OCI-LY7 (cell line): ENCODE measurements around the gene C4orf50. TPM values are rescaled to one million over a fixed set of nuclear protein-coding genes. Genes with fewer than 3 reads are reported as not detected.
A peak's percentile ranks its signal among the peaks of the same experiment; 100 is the strongest.

Source experiments
- BruUV-seq: library from RNA; stranded (reverse); fragments of 400-500 nt; replicated peaks from 2 replicates; lab custom pipeline; 2021; lab: Mats Ljungman, UMichigan
- CTCF ChIA-PET: fragments of 300-600 bp; sonication (Branson Sonifier 250); formaldehyde crosslinking; loops from one replicate; lab custom pipeline; 2022; ENCODE audit warnings: antibody characterized with exemption; ENCODE audit not compliant: unreplicated experiment; lab: Charles Lee
- POLR2A ChIA-PET: fragments of 300-600 bp; sonication (Branson Sonifier 250); formaldehyde crosslinking; loops from one replicate; lab custom pipeline; 2022; ENCODE audit warnings: antibody characterized with exemption; lab: Charles Lee
- DNase-seq: peaks from one replicate; pipeline ENCODE4 v3.0.0-alpha.2; 2015; ENCODE audit warnings: low spot score
- H2AFZ ChIP-seq: fragments of 200-600 bp; sonication (generic), shearing (Covaris generic); 2 replicates; pipeline ENCODE4 v1.6.1; 2014; ENCODE audit warnings: mild to moderate bottlenecking, antibody characterized with exemption, low read length, moderate library complexity
- H3K27ac ChIP-seq: fragments of 200-600 bp; sonication (generic); 2 replicates; pipeline ENCODE4 v1.5.1; 2014; ENCODE audit warnings: mixed run types, low read depth, mild to moderate bottlenecking, moderate library complexity, low read length, inconsistent platforms; ENCODE audit not compliant: poor library complexity, severe bottlenecking
- H3K36me3 ChIP-seq: fragments of 200-600 bp; sonication (generic); 2 replicates; pipeline ENCODE4 v1.6.1; 2014; ENCODE audit warnings: mild to moderate bottlenecking, antibody characterized with exemption, low read length, moderate library complexity, mixed read lengths; ENCODE audit not compliant: insufficient read depth
- H3K4me1 ChIP-seq: fragments of 200-600 bp; sonication (generic); 2 replicates; pipeline ENCODE4 v1.5.1; 2014; ENCODE audit warnings: mild to moderate bottlenecking, low read length; ENCODE audit not compliant: insufficient read depth, poor library complexity, severe bottlenecking
- H3K4me2 ChIP-seq: fragments of 200-600 bp; sonication (generic); 2 replicates; pipeline ENCODE4 v1.6.1; 2014; ENCODE audit warnings: mild to moderate bottlenecking, low read length
- H3K4me3 ChIP-seq: fragments of 200-600 bp; sonication (generic); 2 replicates; pipeline ENCODE4 v1.5.1; 2014; ENCODE audit warnings: mild to moderate bottlenecking, low read depth, low read length; ENCODE audit not compliant: poor library complexity, severe bottlenecking
- H3K79me2 ChIP-seq: fragments of 200-600 bp; sonication (generic); 2 replicates; pipeline ENCODE4 v1.6.1; 2016; ENCODE audit warnings: low read depth, mild to moderate bottlenecking, low read length, moderate library complexity, mixed read lengths; ENCODE audit not compliant: insufficient read depth
- H3K9me2 ChIP-seq: fragments of 200-600 bp; sonication (generic); 2 replicates; pipeline ENCODE4 v1.6.1; 2016; ENCODE audit warnings: mild to moderate bottlenecking, low read length, mixed read lengths; ENCODE audit not compliant: insufficient read depth
- H3K9me3 ChIP-seq: fragments of 200-600 bp; sonication (generic); 2 replicates; pipeline ENCODE4 v1.6.1; 2014; ENCODE audit warnings: mild to moderate bottlenecking, mixed run types, low read length, mixed read lengths
- H4K20me1 ChIP-seq: fragments of 200-600 bp; sonication (generic); 2 replicates; pipeline ENCODE4 v1.6.1; 2014; ENCODE audit warnings: mild to moderate bottlenecking, antibody characterized with exemption, low read length, moderate library complexity, mixed read lengths; ENCODE audit not compliant: insufficient read depth
- EZH2phosphoT487 ChIP-seq: fragments of 200-600 bp; sonication (generic); IDR thresholded peaks from 2 replicates; pipeline ENCODE4 v1.6.1; 2018; ENCODE audit warnings: low read depth, borderline replicate concordance, mild to moderate bottlenecking, mixed run types, antibody characterized with exemption, low read length, moderate library complexity, mixed read lengths
- intact Hi-C: fragments of 100-400 bp; cut with micrococcal nuclease; formaldehyde crosslinking; loops from one replicate; pipeline ENCODE4 v1.10.0; 2022; ENCODE audit not compliant: unreplicated experiment
- total RNA-seq, 2 experiments: library from RNA; depleted of rRNA in 1 of 2; stranded (reverse); fragments of >200 nt in 1 of 2; shearing (Covaris generic) in 1 of 2; gene quantifications; 2 replicates each; pipeline ENCODE4 v1.2.3, GENCODE V29; 2014 to 2022
- TF ChIP-seq, protein P1 (sequence below): fragments of 200-600 bp; sonication (generic); conservative IDR thresholded peaks from 2 replicates; pipeline ENCODE4 v1.5.1; 2014; ENCODE audit warnings: mild to moderate bottlenecking, antibody characterized with exemption, low read length, moderate library complexity, mixed read lengths

The C4orf50 gene
- total RNA-seq, 2 experiments from 2014 or later: 0.06 TPM; not detected in 1

DNA sequence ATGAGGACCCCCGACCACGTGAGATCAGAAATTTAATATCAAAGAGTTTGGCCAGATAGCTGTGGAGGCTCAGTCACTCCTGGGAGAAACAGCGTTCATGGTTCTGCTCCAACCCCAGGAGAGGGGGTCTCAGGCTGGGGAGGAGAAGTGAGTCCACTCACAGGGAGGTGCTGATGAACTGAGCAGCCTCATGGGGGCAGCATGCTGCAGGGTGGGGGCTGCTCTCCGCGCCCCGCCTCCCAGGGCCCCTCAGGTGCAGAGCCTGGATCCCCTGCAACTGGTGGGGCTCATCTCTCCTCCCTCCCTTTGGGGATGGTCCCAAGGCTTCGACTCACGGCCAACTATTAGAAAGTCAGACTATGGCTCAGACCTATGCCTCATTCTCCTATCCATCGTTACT, 26.6 kb upstream of the C4orf50 start:
- BruUV-seq: no TSS peak
- no peaks in the 10 kb centered on the region for H3K9me2 ChIP-seq
- no peaks in the 10 kb centered on the region for H3K9me3 ChIP-seq
- no peaks in the 10 kb centered on the region for H4K20me1 ChIP-seq
- H2AFZ ChIP-seq: no peak overlapping the region
- POLR2A ChIA-PET: no interaction called here
- H3K4me1 ChIP-seq: no peaks in the 10 kb centered on the region
- intact Hi-C loops: no loop called here
- no peak overlapping the region for H3K4me3 ChIP-seq
- CTCF ChIA-PET: no interaction called here
- TF ChIP-seq EZH2phosphoT487: no peak
- TF ChIP-seq, protein P1, sequence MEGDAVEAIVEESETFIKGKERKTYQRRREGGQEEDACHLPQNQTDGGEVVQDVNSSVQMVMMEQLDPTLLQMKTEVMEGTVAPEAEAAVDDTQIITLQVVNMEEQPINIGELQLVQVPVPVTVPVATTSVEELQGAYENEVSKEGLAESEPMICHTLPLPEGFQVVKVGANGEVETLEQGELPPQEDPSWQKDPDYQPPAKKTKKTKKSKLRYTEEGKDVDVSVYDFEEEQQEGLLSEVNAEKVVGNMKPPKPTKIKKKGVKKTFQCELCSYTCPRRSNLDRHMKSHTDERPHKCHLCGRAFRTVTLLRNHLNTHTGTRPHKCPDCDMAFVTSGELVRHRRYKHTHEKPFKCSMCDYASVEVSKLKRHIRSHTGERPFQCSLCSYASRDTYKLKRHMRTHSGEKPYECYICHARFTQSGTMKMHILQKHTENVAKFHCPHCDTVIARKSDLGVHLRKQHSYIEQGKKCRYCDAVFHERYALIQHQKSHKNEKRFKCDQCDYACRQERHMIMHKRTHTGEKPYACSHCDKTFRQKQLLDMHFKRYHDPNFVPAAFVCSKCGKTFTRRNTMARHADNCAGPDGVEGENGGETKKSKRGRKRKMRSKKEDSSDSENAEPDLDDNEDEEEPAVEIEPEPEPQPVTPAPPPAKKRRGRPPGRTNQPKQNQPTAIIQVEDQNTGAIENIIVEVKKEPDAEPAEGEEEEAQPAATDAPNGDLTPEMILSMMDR: peak; percentile 46; the same call in 1 of the 2 replicates
- no peak for DNase-seq
- H3K79me2 ChIP-seq: no peaks in the 10 kb centered on the region
- no peaks in the 10 kb centered on the region for H3K36me3 ChIP-seq
- no peak overlapping the region for H3K27ac ChIP-seq
- H3K4me2 ChIP-seq: no peak overlapping the region

DNA sequence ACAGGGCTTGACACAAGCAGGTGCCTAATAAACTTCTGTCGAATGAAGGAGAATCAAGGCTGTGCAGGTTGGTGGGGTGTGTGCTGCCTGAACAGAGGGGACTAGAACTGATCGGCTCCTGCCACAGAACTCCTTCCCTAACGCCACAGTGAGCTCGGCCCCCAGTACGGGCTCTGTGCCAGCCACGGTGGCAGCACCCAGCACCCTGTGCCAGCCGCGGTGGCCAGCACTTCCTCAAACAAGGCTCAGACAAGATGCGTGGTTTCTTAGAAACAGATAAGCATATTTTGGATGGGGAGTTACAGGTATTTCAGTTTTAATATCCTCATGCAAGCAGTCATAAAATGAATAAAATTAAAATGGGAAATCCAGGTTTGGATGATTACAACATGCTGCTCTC, 26.0 kb upstream of the C4orf50 start:
- no peaks in the 10 kb centered on the region for H4K20me1 ChIP-seq
- H3K9me2 ChIP-seq: no peaks in the 10 kb centered on the region
- no peaks in the 10 kb centered on the region for H3K9me3 ChIP-seq
- no peaks in the 10 kb centered on the region for H3K36me3 ChIP-seq
- TF ChIP-seq, protein P1: no peak
- TF ChIP-seq EZH2phosphoT487: no peak
- POLR2A ChIA-PET: no interaction called here
- intact Hi-C loops: no loop called here
- H3K79me2 ChIP-seq: no peaks in the 10 kb centered on the region
- BruUV-seq: no TSS peak
- no peak for DNase-seq
- H3K4me3 ChIP-seq: no peak overlapping the region
- CTCF ChIA-PET: no interaction called here
- H3K4me2 ChIP-seq: no peak overlapping the region
- no peak overlapping the region for H2AFZ ChIP-seq
- H3K27ac ChIP-seq: no peak overlapping the region
- no peaks in the 10 kb centered on the region for H3K4me1 ChIP-seq

DNA sequence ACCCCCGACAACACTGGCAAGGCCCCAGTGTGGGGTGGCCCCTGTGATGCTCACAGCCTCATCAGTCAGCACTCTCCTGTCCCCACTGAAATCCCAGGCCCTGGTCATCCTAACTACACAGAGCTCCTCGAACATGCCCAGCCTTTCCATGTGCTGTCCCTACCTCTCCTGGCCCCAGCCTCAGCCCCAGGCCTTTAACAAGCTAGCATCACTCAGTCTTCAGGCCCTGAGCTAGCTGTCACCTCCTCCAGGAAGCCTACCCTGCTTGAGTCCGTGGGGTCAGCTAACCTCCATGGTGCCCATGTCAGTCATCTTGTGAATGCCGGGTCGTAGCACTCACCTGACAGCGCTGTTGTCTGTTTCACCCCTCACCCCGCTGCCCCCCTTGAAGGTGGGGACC, 25.6 kb upstream of the C4orf50 start:
- DNase-seq: no peak
- no peaks in the 10 kb centered on the region for H3K36me3 ChIP-seq
- no peaks in the 10 kb centered on the region for H3K9me3 ChIP-seq
- no peak overlapping the region for H3K4me2 ChIP-seq
- POLR2A ChIA-PET: no interaction called here
- no peaks in the 10 kb centered on the region for H3K79me2 ChIP-seq
- no peaks in the 10 kb centered on the region for H3K4me1 ChIP-seq
- TF ChIP-seq EZH2phosphoT487: no peak
- TF ChIP-seq, protein P1: no peak
- no peaks in the 10 kb centered on the region for H4K20me1 ChIP-seq
- no peak overlapping the region for H3K27ac ChIP-seq
- CTCF ChIA-PET: no interaction called here
- H2AFZ ChIP-seq: no peak overlapping the region
- intact Hi-C loops: no loop called here
- H3K9me2 ChIP-seq: no peaks in the 10 kb centered on the region
- no TSS peak for BruUV-seq
- H3K4me3 ChIP-seq: no peak overlapping the region
